Activated T-helper 2 cell treated with anti-CD3 and anti-CD28 coated beads, Interferon-gamma antibody, Interleukin-2, Interleukin-4, amounts not matched to agents 10 μg/mL and 5 μg/mL and 100 μg/mL, durations not matched to agents 14 hours and 24 hours and 36 hours (primary cell): ENCODE results near the gene FAM3A. TPM values are rescaled to one million over a fixed set of nuclear protein-coding genes. Genes with fewer than 3 reads are reported as not detected.
"Not testable (repeated sequence)": the region's sequence is repeated elsewhere in the genome, so short reads cannot be mapped to it uniquely, and the experiment has no call there.

Experiments
- DNase-seq: peaks from one replicate; pipeline ENCODE4 v3.0.0; 2021; ENCODE audit warnings: low spot score
- H3K27ac Mint-ChIP-seq: one replicate; pipeline ENCODE4 v1.8.0; 2021; ENCODE audit warnings: mixed read lengths
- H3K27me3 Mint-ChIP-seq: one replicate; pipeline ENCODE4 v1.8.0; 2021; ENCODE audit warnings: low read depth, mixed read lengths
- H3K36me3 Mint-ChIP-seq: one replicate; pipeline ENCODE4 v1.8.0; 2021; ENCODE audit warnings: low read depth, mixed read lengths
- H3K4me1 Mint-ChIP-seq: one replicate; pipeline ENCODE4 v1.8.0; 2021; ENCODE audit warnings: low read depth, mixed read lengths
- H3K4me3 Mint-ChIP-seq: one replicate; pipeline ENCODE4 v1.8.0; 2021; ENCODE audit warnings: low read depth, mild to moderate bottlenecking, moderate library complexity, mixed read lengths
- H3K9me3 Mint-ChIP-seq: one replicate; pipeline ENCODE4 v1.8.0; 2021; ENCODE audit warnings: mixed read lengths
- intact Hi-C: fragments of 100-400 bp; cut with micrococcal nuclease; formaldehyde crosslinking; loops from one replicate; pipeline ENCODE4 v1.15.1; 2023
- total RNA-seq: library from RNA; stranded (reverse); gene quantifications from 2 replicates; pipeline ENCODE4 v1.2.3, GENCODE V29; 2022

Gene FAM3A
- total RNA-seq, 1 donor from 2014 or later = 39.8 TPM

DNA sequence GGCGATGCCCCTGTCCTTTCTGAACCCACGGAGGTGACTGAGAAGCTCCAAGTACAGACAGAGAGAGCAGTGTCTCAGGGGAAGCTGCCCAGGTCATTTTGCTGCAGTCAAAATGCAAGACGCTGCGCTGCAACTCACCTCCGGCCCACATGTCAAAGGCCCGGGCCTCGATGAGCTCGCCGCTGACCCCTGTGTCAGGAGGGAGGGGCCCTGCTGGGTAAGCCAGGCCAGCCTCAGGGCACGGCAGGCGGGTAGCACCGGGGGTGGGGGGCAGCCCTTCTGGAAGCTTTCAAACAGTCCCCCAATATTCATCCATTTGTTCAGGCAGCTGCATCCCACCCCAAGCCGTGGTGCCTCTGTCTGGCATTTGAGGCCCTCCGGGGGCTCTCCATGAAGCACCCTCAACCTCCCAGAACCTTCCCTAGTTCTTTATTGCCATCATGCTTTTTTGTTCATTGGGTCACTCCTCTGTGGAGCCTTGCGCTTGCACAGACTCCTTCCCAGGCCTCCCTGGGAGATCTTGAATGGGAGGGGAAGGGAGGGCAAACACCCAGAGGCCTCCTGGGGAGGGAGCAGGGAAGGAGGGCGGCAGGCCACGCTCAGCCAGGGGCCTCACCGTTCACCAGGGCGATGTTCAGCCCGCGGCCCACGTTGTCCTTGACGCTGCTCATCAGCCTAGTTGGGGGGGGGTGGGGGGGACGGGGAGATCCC, 8.2 kb downstream of the FAM3A start:
- intact Hi-C loops = no loop called here
- peaks cover 36% of the 10 kb centered on the region for H3K36me3 Mint-ChIP-seq
- no peak overlapping the region for H3K27ac Mint-ChIP-seq
- H3K4me3 Mint-ChIP-seq = no peak overlapping the region
- H3K4me1 Mint-ChIP-seq = peaks cover 5% of the 10 kb centered on the region
- DNase-seq = no peak
- no peaks in the 10 kb centered on the region for H3K9me3 Mint-ChIP-seq
- H3K27me3 Mint-ChIP-seq = no peaks in the 10 kb centered on the region

DNA sequence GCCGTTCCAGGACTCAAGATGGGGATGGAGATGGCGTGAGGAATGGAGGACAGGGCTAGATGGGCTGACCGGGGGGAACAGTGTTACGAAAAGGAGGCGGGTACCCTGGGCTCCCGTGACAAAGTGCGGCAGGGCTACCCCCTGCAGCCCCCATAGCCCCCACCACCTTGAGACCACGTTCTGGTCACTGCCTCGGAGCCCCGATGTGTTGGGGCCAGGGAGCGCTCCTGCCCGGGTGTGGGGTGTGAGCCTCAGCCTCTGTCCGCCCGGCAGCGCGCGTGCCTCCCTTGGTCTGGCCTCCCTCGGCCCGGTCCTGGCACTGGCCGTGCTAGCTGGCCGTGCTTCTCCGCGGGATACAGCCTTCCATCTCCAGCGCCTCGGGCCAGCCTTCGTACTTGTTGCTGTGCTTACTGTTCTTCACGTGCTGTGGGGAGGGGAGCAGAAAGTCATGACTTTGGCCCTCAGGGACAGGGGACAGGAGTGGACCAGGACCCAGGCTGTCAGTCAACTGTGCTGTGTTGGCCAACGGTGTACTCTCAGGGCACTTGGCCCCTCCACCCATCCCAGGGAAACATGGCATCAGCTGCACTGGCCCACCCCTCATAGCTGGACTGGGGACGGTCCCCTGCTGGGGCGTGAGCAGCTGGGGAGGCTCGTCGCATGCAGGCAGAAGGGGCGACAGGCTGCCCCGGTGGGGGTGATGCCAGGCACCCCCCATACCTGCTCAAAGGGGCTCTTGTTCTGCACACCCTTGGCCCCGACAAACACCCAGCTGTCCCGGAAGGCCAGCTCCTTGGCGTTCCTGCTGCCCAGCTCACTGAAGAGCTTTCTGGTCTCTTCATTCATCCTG, 9.3 kb downstream of the FAM3A start:
- Mint-ChIP-seq H3K9me3 (no peaks in the 10 kb centered on the region), H3K27ac (no peak overlapping the region), H3K4me1 (peaks cover 5% of the 10 kb centered on the region)

DNA sequence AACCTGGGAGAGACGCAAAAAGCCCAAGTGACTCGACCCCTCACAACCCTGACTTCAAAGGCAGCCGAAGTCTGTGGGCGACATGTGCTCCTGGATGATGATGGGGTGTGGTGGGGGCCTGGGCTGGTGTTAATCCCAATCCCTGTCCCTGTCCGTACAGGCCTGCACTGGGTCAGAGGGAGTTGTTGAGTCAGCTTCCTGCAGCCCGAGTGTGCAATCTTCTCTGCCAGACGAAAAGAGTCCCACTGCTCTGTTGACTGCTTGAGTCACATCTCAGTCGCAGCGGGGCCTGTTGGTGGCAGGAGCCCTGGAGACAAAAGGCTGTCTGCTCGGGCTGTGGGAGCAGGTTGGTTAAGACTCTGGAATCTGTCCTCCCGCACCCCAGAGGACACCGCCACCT, 10.3 kb downstream of the FAM3A start:
- intact Hi-C loops = no loop called here
- Mint-ChIP-seq H3K9me3 (no peaks in the 10 kb centered on the region), H3K36me3 (peaks cover 30% of the 10 kb centered on the region), H3K4me3 (no peak overlapping the region), H3K27me3 (no peaks in the 10 kb centered on the region), H3K4me1 (no peaks in the 10 kb centered on the region), H3K27ac (no peak overlapping the region)
- no peak for DNase-seq

More for the DNA sequence above, 9.3 kb downstream of the FAM3A start:
- H3K36me3 Mint-ChIP-seq = peaks cover 36% of the 10 kb centered on the region
- H3K4me3 Mint-ChIP-seq = no peak overlapping the region
- intact Hi-C loops = no loop called here
- DNase-seq = no peak
- H3K27me3 Mint-ChIP-seq = no peaks in the 10 kb centered on the region

DNA sequence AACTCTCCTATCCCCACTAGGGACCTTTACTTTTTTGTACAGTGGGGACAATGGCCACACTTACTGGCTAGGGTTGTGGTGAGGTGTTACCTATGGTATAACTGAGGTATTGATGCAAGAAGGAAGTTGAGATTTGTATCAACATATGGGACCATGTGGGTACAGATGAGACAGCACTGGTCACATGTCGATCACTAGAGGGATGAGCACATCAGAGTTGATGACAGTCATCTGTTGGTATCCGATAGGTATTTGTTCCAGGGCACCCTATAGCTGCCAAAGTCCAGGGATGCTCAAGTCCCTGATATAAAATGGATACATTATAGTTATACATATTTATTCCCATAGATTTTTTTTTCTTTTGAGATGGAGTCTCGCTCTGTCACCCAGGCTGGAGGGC, 13.0 kb downstream of the FAM3A start:
- Mint-ChIP-seq H3K27me3 (no peaks in the 10 kb centered on the region), H3K4me3 (no peak overlapping the region), H3K36me3 (peaks cover 14% of the 10 kb centered on the region), H3K27ac (no peak overlapping the region), H3K9me3 (no peaks in the 10 kb centered on the region), H3K4me1 (no peaks in the 10 kb centered on the region)
- intact Hi-C loops = no loop called here
- no peak for DNase-seq

DNA sequence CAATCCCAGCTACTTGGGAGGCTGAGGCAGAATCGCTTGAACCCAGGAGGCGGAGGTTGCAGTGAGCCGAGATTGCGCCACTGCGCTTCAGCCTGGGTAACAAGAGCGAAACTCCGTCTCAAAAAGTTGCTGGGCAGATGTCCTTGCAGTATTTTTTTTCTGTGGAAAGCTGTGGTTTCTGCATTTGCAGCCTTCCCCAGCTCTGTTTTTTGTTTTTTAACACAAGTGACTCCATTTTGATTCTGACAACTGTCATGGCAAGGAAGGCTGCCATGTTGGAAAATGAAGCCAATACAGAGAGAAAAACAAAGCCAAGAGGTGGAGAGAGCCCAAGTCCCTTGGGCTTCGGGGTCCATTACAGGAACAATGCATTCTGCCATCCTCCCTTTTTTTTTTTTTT, 13.9 kb downstream of the FAM3A start:
- Mint-ChIP-seq H3K36me3 (peaks cover 14% of the 10 kb centered on the region), H3K27ac (no peak overlapping the region), H3K9me3 (no peaks in the 10 kb centered on the region), H3K4me1 (no peaks in the 10 kb centered on the region), H3K4me3 (no peak overlapping the region), H3K27me3 (no peaks in the 10 kb centered on the region)
- intact Hi-C loops = no loop called here
- DNase-seq = no peak

DNA sequence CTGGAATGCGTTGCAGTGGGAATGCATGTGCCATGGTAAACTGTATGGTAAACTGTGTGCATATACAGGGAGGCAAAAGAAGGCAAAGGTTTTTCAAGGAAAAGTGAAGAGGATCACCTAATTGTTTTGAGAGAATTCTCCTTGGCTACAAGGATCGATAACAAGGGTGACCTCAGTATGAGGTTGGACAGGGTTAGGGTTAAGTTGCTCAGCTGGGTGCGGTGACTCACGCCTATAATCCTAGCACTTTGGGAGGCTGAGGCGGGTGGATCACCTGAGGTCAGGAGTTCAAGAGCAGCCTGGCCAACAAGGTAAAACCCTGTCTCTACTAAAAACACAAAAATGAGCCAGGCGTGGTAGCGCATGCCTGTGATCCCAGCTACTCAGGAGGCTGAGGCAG, 14.6 kb downstream of the FAM3A start:
- H3K4me3 Mint-ChIP-seq, DNase-seq, H3K27me3 Mint-ChIP-seq, intact Hi-C loops, H3K4me1 Mint-ChIP-seq, H3K9me3 Mint-ChIP-seq, H3K27ac Mint-ChIP-seq: not testable (repeated sequence)
- peaks cover 11% of the 10 kb centered on the region for H3K36me3 Mint-ChIP-seq

DNA sequence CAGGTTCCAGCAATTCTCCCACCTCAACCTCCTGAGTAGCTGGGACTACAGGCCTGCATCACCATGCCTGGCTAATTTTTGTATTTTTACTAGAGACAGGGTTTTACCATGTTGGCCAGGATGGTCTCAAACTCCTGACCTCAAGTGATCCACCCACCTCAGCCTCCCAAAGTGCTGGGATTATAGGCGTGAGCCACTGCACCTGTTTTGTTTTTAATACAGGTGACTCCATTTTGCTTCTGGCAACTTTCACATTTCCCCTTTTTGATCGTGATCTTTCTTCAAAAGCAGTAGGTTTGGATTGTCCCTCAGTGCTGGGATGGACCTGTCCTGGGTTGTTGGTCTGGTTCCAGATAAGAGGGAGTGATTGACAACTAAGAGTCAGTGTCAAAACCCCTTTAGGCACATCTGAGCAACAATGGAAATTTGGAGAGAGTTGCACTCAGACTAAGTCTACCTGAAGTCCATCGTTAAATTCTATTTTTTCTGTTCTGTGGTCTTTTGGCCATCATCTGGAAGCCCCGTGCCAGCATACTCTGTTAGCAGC, 19.4 kb downstream of the FAM3A start:
- H3K4me1 Mint-ChIP-seq, intact Hi-C loops, H3K36me3 Mint-ChIP-seq, H3K9me3 Mint-ChIP-seq, H3K27ac Mint-ChIP-seq, H3K4me3 Mint-ChIP-seq, H3K27me3 Mint-ChIP-seq, DNase-seq: not testable (repeated sequence)

DNA sequence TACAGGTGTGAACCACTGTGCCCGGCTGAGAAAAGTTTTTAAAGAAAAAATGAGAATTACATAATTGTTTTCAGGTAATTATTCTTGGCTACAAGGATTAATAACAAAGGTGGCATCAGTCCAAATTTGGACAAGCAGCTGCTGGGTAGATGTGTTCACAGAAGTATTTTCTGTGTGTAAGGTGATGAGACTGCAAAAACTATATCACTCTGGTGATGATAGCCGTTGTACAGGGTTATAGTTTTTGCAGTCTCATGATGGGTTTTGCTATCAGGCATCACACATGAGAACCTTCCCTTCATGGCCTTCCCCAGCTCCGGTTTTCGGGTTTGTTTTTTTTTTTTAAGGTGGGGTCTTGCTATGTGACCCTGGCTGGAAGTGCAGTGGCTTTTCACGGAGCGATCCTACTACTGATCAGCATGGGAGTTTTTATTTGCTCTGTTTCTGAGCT, 20.5 kb downstream of the FAM3A start:
- H3K27me3 Mint-ChIP-seq = no peaks in the 10 kb centered on the region
- no peak overlapping the region for H3K27ac Mint-ChIP-seq
- intact Hi-C loops = no loop called here
- H3K4me3 Mint-ChIP-seq = no peak overlapping the region
- no peaks in the 10 kb centered on the region for H3K9me3 Mint-ChIP-seq
- no peak for DNase-seq
- H3K36me3 Mint-ChIP-seq = no peaks in the 10 kb centered on the region
- peaks cover 2% of the 10 kb centered on the region for H3K4me1 Mint-ChIP-seq

DNA sequence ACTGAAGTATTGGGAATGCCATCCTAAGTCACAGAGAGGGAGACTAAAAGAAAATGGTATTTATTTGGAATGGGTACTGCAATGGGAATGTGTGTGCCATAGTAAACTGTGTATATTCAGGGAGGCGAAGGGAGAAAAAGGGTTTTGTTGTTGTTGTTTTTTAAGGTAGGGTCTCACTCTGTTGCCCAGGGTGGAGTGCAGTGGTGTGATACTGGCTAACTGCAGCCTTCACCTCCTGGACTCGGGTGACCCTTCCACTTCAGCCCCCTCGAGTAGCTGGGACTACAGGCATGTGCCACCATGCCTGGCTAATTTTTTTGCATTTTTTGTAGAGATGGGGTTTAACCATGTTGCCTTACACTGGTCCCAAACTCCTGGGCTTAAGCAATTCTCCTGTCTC, 21.3 kb downstream of the FAM3A start:
- intact Hi-C loops = no loop called here
- Mint-ChIP-seq H3K4me1 (peaks cover 4% of the 10 kb centered on the region), H3K36me3 (no peaks in the 10 kb centered on the region), H3K9me3 (no peaks in the 10 kb centered on the region), H3K27ac (no peak overlapping the region), H3K4me3 (no peak overlapping the region), H3K27me3 (no peaks in the 10 kb centered on the region)
- DNase-seq = no peak

DNA sequence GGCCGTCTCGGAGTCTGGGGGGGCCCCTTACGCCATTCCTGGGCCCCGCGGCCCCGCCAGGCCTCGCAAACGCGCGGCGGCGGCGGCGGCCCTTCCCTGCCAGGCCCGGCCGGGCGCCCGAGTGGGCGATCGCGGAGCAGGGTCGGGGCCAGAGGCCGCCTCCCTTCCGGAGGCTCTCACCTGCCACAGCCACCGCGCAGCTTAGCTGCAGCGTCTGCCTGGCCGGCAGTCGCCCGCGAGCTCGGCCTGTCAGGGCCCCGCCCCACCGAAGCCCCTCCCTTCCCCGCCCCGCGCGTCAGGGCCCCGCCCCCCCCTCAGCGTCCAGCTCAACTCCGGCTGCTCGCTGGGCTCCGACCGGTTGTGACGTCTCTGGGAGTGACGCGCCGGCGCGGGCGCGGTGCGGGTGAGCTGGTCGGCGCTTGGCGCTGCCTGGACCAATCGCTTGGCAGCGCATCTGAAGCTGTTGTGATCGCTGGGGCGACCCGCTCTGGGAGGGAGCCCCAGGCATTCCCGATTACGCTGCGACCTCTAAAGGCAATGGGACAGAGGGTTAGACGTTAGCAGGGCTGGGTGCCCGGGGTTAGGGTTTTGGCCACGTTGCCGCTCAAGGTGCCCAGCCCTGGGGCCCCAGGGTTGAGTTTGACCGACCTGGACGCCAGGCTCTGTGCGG, 25.5 kb downstream of the FAM3A start, which contains the start of gene SLC10A3:
Gene SLC10A3, minus strand, starts transcription at position 216 of the 670 bp plus-strand sequence. CDS start 1,689 bp downstream, outside the sequence.
- no peaks in the 10 kb centered on the region for H3K27me3 Mint-ChIP-seq
- peaks cover 8% of the 10 kb centered on the region for H3K4me1 Mint-ChIP-seq
- DNase-seq = peak; percentile 86
- H3K9me3 Mint-ChIP-seq = no peaks in the 10 kb centered on the region
- H3K27ac Mint-ChIP-seq = peak within 1 kb of the TSS; percentile 89
- intact Hi-C loops = loop anchor here (1.0 kb wide), 1 partner anchor 25 kb away; no protein-coding TSS in a partner anchor
- H3K36me3 Mint-ChIP-seq = peaks cover 14% of the 10 kb centered on the region
- H3K4me3 Mint-ChIP-seq = peak within 1 kb of the TSS; percentile 89

DNA sequence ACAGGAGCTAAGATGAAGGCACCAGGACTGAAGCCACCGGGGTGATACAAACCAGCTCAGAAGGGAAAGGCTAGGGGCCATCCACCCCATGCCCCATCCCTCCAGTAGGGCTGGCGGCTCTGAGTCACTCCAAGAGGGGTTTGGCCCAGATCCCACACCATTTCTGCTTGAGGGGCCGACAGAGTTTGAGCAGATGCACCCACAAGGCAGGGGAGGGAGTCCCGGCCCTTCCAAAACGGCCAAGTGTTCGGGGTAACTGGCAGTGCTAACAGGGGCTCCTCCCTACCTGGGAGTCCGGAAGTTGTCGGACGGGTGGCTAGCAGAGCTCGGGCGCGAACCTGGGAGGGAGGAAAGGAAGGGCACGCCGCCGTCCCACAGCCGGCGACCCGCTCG, 26.0 kb downstream of the FAM3A start:
- DNase-seq = no peak
- no peaks in the 10 kb centered on the region for H3K9me3 Mint-ChIP-seq
- peaks cover 12% of the 10 kb centered on the region for H3K4me1 Mint-ChIP-seq
- H3K27me3 Mint-ChIP-seq = no peaks in the 10 kb centered on the region
- peak overlapping the region; percentile 76 for H3K27ac Mint-ChIP-seq
- peaks cover 14% of the 10 kb centered on the region for H3K36me3 Mint-ChIP-seq
- intact Hi-C loops = no loop called here
- H3K4me3 Mint-ChIP-seq = peak overlapping the region; percentile 89

DNA sequence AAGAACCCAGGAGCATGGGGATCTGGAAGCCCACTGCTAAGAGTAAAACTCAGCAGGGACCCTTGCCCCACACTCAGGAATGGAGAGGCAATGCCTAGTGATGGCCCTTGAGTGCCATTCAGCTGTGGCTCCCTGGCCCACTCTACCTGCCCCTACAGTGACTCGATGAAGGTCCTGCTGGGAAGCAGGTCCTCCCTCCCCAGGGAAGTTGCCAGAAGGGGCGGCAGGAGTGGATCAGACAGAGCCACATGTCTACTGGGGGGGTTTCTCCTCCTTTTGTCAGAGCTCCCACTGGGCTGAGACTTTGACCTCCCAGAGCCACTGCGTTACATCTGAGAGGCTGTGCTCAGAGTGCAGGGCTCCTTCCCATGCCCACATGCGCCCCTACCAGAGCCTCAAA, 26.9 kb downstream of the FAM3A start:
- intact Hi-C loops = loop anchor here (5.0 kb wide), 1 partner anchor 43 kb away; no protein-coding TSS in a partner anchor
- H3K27me3 Mint-ChIP-seq = no peaks in the 10 kb centered on the region
- no peak overlapping the region for H3K27ac Mint-ChIP-seq
- no peak for DNase-seq
- H3K4me1 Mint-ChIP-seq = peaks cover 12% of the 10 kb centered on the region
- no peaks in the 10 kb centered on the region for H3K9me3 Mint-ChIP-seq
- H3K36me3 Mint-ChIP-seq = peaks cover 22% of the 10 kb centered on the region
- H3K4me3 Mint-ChIP-seq = peak overlapping the region; percentile 89
